Measurements from ENCODE around the gene ADAMTSL5. TPM values are rescaled to one million over a fixed set of nuclear protein-coding genes. Genes with fewer than 3 reads are reported as not detected.
"Not testable (repeated sequence)": the region's sequence is repeated elsewhere in the genome, so short reads cannot be mapped to it uniquely, and the experiment has no call there.

The ADAMTSL5 gene
- total and polyA plus RNA-seq, 2 of the 8 experiments (the other 6 are each of a cell fraction or from before 2014, with no cell fraction given) = 0.82 to 0.99 TPM

GRCh38 chr19:1477056-1477455 lies 35.8 kb downstream of the ADAMTSL5 start:
- H3K9ac ChIP-seq (replicated peaks in 1 of 4; ENCODE audit: extremely low read depth in 1 of 4, low read depth in 3 of 4, low read length in 3 of 4); H3K23ac ChIP-seq (ENCODE audit: insufficient read length); H4K91ac ChIP-seq (replicated peaks; ENCODE audit: insufficient read length, low read length); H2BK120ac ChIP-seq (replicated peaks; ENCODE audit: low read depth, low read length); H3K4ac ChIP-seq (replicated peaks; ENCODE audit: insufficient read length, low read depth, low read length); H3K79me1 ChIP-seq (ENCODE audit: low read depth, low read length); DNase-seq (ENCODE audit: low read depth in 1 of 2, low spot score in 2 of 2); H2BK20ac ChIP-seq (ENCODE audit: low read length); H3K9me3 ChIP-seq (ENCODE audit: insufficient read depth in 2 of 2, low read depth in 1 of 2, low read length in 1 of 2); H3K27ac ChIP-seq (ENCODE audit: low read depth, low read length); H3K23me2 ChIP-seq (ENCODE audit: low read depth, low read length); H3K4me3 ChIP-seq (ENCODE audit: extremely low read depth in 1 of 4, insufficient read depth in 2 of 4, low read depth in 3 of 4, low read length in 4 of 4); H3K18ac ChIP-seq (ENCODE audit: extremely low read depth, low read length); H2AFZ ChIP-seq (ENCODE audit: low read length); H4K5ac ChIP-seq (ENCODE audit: insufficient read length, low read depth, low read length); H3K4me1 ChIP-seq (replicated peaks in 1 of 4; ENCODE audit: control insufficient read depth in 3 of 4, insufficient read depth in 4 of 4, low read length in 3 of 4); H4K8ac ChIP-seq (ENCODE audit: extremely low read depth, insufficient read depth, low read length); H3K4me2 ChIP-seq (ENCODE audit: insufficient read depth in 1 of 2, low read depth in 2 of 2, low read length in 2 of 2); H3K36me3 ChIP-seq (ENCODE audit: control insufficient read depth in 2 of 4, insufficient read depth in 4 of 4, low read length in 3 of 4); H3K14ac ChIP-seq (ENCODE audit: insufficient read length); H2BK5ac ChIP-seq (ENCODE audit: low read depth, low read length); H3K79me2 ChIP-seq (ENCODE audit: control insufficient read depth in 1 of 2, insufficient read depth in 2 of 2, low read length in 2 of 2); FAIRE-seq; H2BK12ac ChIP-seq (ENCODE audit: low read depth, low read length); H3K56ac ChIP-seq (replicated peaks; ENCODE audit: insufficient read length, low read depth, low read length); H2BK15ac ChIP-seq (ENCODE audit: low read length); H2AK5ac ChIP-seq (ENCODE audit: low read depth, low read length): not testable (repeated sequence)
- ChIA-PET CTCF (ENCODE audit: partially characterized antibody) (interaction anchor here (0.7 to 2.2 kb wide), 5 partner anchors 9 to 186 kb away, joined by 3 to 13 read pairs (median 3); no protein-coding TSS in a partner anchor), POLR2A (ENCODE audit: partially characterized antibody) (interaction anchor here (1.2 to 4.5 kb wide), 6 partner anchors 11 to 208 kb away, joined by 3 to 27 read pairs (median 3); partner anchors contain the start of genes CIRBP and REEP6)
- 96% methylated on average over 9 of the region's 9 CpGs; no CpG with 5 or more reads in 1 of the 2 experiments for WGBS, 2 experiments (ENCODE audit: extremely low coverage in 1 of 2, insufficient coverage in 1 of 2, insufficient read length in 1 of 2, insufficient replicate concordance in 2 of 2, low coverage in 1 of 2, low lambda C conversion rate in 2 of 2, missing lambda C conversion rate in 1 of 2)
- peaks cover 2 to 13% (median 11%) of the 10 kb centered on the region in 4 experiments; a peak in 6 of 7 replicates for H3K27me3 ChIP-seq (replicated peaks in 1 of 4; ENCODE audit: control insufficient read depth in 3 of 4, extremely low read depth in 1 of 4, insufficient read depth in 3 of 4, low read length in 3 of 4)
- peaks cover 15 to 32% of the 10 kb centered on the region in 2 experiments for H4K20me1 ChIP-seq (replicated peaks in 1 of 2; ENCODE audit: control insufficient read depth in 1 of 2, insufficient read depth in 2 of 2, low read length in 2 of 2)
